Activated CD4-positive, alpha-beta T cell treated with anti-CD3 and anti-CD28 coated beads, Interleukin-2, Interleukin-6, amounts not matched to agents 100 ng/mL and 50 ng/mL, durations not matched to agents 16 hours and 8 hours (primary cell): ENCODE measurements around the gene GINS1.
A peak's percentile ranks its signal among the peaks of the same experiment; 100 is the strongest.

Experiments
- DNase-seq: peaks from one replicate; pipeline ENCODE4 v3.0.0-alpha.2; 2020

Gene GINS1

DNA sequence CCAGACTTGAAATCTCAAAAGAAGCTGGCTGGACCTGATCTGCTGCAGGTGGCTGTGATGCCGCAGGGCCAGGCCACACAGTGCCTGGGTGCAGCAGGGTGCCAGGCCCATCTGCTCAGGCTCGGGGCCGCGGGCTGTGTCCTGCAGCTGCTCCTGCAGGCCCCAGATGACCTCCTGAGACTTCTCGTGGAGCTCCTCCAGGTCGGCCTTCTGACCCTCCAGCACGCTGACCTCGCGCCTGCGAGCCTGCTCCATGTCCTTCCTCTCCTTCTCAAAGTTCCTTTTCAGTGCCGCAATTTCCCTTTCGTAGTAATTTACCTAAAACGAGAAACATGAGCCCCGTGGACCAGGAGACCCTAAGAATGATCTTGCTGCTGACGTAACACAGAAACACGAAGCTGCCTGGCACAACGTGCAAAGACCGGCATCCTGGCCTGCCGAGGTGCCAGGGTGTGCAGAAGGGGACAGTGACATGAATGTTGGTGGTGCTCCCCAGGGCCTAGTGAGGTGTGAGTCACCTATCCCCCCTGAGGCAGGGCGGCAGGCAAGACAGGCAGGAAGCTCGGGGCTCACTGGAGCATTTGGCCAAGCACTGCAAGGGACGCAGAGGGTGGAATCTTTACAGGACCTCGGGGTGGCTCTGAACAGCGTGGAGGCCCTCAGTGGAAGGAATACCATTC lies 71.6 kb downstream of the GINS1 start:
- DNase-seq = no peak

DNA sequence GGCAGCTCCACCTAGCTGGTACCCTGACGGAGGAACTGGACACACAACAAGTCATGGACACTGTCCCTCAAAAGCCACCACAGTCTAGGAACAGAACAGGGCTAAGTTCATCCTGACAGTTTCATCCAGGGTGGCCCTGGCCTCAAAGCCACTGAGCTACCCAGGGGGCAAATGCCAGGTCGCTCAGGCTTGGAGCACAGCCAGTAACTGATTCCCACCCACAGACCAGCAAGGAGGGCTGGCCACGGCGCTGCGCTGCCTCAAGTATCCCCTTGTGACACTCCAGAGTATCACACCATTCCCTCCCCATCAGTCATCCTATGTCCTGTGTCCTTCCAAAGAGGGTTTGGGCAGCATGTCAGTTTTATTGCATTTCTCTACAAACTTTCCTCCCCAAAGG lies 72.2 kb downstream of the GINS1 start:
- DNase-seq = no peak

GRCh38 chr20:25480156-25480555 lies 72.7 kb downstream of the GINS1 start:
- no peak for DNase-seq

DNA sequence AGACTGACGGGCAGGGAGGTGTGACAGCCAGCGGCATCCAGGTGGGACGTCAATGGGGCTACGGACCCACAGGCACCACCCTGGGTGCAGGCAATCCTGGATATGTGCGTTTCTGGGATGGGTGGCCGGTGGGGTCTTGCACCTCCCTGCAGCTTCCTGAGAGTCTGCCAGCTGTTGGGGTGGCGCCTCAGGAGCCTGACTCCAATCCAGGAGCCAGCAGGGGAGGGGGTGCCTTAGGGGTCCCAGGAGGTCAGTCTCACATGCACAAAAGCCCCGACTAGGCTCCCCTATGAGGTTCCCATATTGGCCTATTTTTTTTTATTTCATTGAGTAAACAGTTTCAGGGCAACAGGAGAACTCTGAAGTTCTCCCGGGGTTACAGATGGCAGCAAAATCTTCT lies 73.3 kb downstream of the GINS1 start:
- no peak for DNase-seq

- no peak for DNase-seq
Observed at GRCh38 chr20:25481235-25481917, 73.9 kb downstream of the GINS1 start.

DNA sequence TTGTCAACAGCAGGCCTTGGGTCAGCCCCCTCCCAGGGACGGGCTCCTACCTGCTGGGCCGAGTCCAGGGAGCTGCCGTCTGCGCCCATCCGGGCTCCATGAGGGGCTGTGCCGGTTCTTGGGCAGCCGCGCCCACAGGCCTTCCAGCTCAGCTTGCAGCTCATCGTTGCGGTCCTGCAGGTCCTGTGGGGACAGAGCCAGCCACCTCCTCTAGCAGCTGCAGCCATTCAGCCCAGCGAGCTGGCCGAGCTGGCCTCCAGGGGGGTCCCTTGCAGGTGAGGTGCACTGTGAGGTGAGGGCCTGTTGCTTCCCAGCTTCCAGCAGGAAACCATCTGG lies 74.4 kb downstream of the GINS1 start:
- DNase-seq = no peak

DNA sequence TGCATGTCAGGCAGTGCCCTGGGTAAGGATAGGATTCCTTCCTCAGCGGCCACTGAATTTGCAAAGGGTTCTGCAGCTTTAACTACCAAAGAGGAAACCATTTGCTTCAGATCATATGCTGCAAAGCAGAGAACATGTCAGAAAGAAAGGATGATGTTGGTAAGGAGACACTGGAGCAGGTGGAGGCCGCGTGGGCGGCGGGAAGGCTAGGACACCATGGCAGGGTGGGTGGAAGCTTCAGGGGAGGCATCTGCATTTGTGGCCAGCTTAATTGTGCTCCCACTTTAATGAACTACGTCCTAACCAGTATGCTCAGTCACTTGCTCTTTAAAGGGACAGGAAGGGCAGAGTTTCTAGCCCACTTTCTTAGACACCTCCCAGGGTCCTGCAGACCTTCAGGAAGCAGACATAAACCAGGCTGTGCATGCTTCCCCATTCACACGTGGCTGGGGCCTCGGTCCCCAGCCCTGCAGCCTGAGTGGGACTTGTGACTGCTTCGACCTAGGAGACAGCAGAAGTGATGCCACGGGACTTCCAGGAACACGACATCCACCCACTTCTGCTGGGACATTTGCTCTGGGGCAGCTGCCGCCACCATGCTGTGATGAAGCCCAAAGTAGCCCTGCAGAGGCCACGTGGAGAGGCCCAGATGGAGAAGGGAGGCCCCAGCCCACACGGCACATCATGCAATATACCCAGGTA lies 76.1 kb downstream of the GINS1 start:
- DNase-seq = no peak

GRCh38 chr20:25484224-25484846 lies 76.9 kb downstream of the GINS1 start:
- DNase-seq = no peak

GRCh38 chr20:25484911-25485511 lies 77.5 kb downstream of the GINS1 start:
- peak; percentile 3 for DNase-seq

DNA sequence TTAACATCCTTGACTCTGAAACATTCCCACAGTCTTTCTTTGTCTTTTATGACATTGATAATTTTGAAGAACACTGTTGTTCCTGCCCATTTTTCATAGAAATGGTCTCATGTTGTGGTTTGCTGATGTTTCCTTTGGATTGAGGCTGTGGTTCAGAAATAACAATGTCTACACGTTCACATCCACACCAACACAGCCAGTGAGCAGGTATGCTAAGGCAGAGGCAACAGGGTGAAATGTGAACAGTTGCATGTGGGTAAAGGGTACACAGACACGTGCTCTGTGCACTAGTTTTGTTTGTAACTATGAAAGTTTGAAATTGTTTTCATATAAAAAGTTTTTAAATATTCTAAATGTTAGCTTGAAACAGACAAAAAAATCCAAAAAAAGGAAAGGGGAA lies 78.4 kb downstream of the GINS1 start:
- no peak for DNase-seq

- no peak for DNase-seq
Observed at GRCh38 chr20:25486377-25486776, 78.9 kb downstream of the GINS1 start.

DNA sequence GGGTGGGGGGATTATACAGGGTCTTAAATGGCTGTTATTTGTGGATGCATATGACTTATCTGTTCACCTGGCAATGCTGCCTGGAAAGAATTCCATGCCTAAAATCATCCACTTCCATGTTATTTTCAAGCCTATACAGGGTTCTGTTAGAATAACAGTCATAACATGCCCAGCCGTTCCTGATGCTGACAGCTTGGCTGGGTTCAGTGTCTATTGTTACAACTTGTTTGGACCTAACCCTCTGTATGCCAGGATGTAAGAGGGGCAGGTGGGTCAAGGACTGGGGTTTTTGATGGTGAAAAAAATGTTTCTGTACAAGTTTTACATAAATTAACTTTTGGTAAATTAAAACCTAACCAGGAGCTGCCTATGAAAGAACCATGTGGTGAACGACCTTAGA lies 79.8 kb downstream of the GINS1 start:
- no peak for DNase-seq

- no peak for DNase-seq
Observed at GRCh38 chr20:25487975-25488374, 80.5 kb downstream of the GINS1 start.

DNA sequence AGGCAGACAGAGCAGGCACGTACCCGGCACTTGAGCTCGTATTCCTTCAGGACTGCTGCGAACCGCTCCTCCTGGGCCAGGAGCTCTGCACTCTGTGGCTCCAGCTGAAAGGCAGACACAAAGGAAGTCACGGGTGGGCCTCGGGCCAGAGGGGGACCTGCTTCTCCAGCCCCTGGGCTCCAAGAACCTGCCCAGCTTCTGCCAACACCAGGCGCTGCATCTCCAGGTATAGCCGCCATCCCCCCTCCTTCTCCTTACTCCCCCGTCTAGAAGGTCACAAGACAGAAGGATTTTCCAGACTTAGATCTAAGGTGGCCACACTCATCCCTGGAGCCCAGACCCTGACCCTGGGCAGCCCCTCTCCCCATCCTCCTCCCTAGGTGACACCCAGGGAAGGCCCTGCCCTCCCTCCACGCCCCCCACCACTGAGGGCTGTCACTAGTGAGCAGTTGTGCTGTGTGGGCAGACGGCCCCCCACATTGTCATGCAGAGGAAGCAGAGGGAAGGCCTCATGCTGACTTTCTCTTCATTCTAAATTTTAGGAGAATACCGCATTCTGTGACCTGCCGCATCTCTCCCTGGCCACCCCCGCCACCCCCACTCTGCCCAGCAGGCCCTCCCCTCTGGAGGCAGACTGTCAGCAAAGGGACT lies 81.9 kb downstream of the GINS1 start:
- DNase-seq = no peak

DNA sequence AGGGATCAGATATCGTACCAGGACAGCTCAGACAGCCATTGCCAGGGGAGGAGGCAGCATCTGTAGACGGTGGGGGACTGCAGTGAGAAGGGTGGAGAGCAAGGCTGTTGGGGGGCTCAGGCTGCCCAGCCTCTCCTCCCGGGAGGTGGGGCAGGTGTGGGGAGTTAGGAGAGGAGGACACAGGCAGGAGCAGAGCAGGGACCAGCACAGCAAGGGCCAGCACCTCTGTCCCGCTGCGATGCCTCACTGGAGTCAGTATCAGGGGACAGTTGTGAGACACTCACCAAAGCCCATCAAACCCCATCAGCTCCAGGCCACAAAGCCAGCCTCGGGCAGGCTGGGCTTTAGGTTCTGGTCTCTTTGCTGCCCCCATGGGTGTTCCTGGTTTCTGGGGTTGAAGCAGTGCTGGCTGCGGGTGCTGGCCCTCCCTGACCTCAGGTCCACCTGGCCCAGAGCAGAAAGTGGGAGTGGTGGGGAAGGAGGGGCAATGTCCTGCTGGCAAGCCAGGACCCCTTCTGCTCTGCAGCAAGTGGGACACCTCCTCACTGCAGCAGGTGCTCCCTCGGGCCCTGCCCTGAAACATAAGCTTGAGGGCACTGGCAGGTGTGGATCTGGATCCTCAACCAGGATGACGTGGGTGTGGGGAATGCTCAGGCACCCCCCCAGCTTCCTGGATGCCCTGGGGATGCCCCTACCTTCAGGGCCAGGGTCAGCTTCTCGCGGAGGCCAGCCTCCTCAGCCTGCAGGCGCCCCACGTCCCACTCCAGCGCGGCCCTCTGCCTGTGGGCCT lies 83.4 kb downstream of the GINS1 start:
- no peak for DNase-seq

GRCh38 chr20:25491446-25492038 lies 84.1 kb downstream of the GINS1 start:
- DNase-seq = no peak

- no peak for DNase-seq
Observed at GRCh38 chr20:25493137-25493536, 85.7 kb downstream of the GINS1 start.

DNA sequence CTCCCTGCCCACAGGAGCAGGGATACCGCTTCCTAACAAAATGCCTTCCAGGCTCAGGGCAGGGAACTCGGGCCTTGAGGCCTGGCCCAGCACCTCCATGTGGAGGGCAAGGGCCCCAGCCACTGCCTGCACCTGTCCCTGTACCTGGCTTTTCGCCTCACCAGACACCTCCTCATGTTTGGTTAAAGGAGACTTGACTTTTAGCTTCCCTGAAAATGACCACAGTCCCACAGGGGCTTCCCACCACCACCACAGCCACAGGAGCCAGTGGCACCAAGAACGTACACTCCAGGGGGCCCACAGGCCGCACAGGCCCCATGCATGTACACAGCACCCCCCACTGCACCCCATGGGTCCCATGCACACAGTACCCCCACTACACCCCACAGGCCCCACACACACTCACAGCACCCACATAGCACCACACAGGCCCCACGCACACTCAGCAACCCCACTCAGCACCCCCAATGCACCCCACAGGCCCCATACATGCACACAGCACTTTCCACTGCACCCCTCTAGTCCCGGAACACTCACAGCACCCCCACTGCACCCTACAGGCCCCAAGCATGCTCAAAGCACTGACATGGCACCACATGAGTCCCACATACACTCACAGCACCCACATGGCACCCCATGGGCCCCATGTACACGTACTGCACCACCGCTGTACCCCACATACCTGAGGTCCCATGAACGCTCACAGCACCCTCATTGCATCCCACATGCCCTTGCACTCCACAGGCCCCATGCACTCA lies 86.5 kb downstream of the GINS1 start:
- DNase-seq = no peak

DNA sequence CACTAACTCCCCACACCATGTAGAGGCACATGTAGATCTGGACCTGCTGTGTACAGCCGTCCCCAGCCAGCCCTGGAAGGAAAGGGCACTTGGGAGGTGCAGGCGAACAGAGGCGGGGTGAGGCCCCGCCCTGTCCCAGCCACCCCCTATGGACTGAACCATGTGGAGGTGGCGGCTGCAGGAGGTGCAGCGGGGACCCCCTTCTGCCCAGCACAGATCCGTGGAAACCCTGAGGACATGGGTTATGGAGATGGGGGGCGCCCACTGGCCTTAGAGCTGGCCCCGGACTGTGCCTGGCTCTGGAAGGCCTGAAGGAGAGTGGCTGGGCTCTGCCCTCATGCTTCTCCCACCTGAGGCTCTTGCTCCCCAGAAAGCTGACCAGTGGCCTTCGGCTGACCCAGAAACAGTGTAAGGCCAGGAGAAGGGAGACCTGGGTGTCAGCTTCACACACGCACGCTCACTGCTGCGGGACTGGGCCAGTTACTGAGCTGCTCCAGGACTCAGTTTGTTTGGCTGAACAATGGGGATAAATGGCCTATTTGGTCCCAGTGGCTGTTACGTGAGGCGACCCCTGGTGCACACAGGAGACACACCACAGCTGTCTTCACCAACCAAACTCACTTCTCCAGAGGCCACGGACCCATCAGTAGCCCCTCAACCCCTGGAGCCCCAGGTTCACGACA lies 87.2 kb downstream of the GINS1 start:
- DNase-seq = no peak

GRCh38 chr20:25495189-25495824 lies 87.8 kb downstream of the GINS1 start:
- DNase-seq = no peak
